Adipocyte (in vitro differentiated cells): ENCODE results near the gene MIER2.
"Not testable (repeated sequence)": the region's sequence is repeated elsewhere in the genome, so short reads cannot be mapped to it uniquely, and the experiment has no call there.

Source experiments
- DNase-seq: peaks from one replicate; pipeline ENCODE4 v3.0.0-alpha.2; 2015; ENCODE audit warnings: low read depth
- H3K27me3 ChIP-seq: replicated peaks from 2 replicates; pipeline ENCODE4 v1.7.0; 2013; ENCODE audit warnings: mild to moderate bottlenecking, low read length, moderate library complexity; ENCODE audit not compliant: control insufficient read depth, insufficient read depth
- H3K36me3 ChIP-seq: 2 replicates; pipeline ENCODE4 v1.7.0; 2013; ENCODE audit warnings: low read length, mild to moderate bottlenecking, moderate library complexity; ENCODE audit not compliant: control insufficient read depth, insufficient read depth, severe bottlenecking
- H3K4me1 ChIP-seq: 2 replicates; pipeline ENCODE4 v1.7.0; 2013; ENCODE audit warnings: mild to moderate bottlenecking, low read length, moderate library complexity; ENCODE audit not compliant: control insufficient read depth, insufficient read depth
- H3K4me3 ChIP-seq: 2 replicates; pipeline ENCODE4 v1.7.0; 2013; ENCODE audit warnings: mild to moderate bottlenecking, low read length, moderate library complexity
- H3K9ac ChIP-seq: 2 replicates; pipeline ENCODE4 v1.7.0; 2013; ENCODE audit warnings: mild to moderate bottlenecking, low read length, moderate library complexity
- H3K9me3 ChIP-seq: 2 replicates; pipeline ENCODE4 v1.7.0; 2013; ENCODE audit warnings: mild to moderate bottlenecking, low read length, moderate library complexity; ENCODE audit not compliant: control insufficient read depth

Gene MIER2

GRCh38 chr19:277131-277530, 67.5 kb downstream of the MIER2 start:
- H3K4me3 ChIP-seq = no peak overlapping the region
- no peaks in the 10 kb centered on the region for H3K36me3 ChIP-seq
- H3K9ac ChIP-seq = no peak overlapping the region
- no peak for DNase-seq
- H3K4me1 ChIP-seq = no peaks in the 10 kb centered on the region
- no peaks in the 10 kb centered on the region for H3K9me3 ChIP-seq
- H3K27me3 ChIP-seq = peaks cover 42% of the 10 kb centered on the region

- Histone ChIP-seq H3K9ac (no peak overlapping the region), H3K27me3 (peaks cover 40% of the 10 kb centered on the region), H3K4me1 (no peaks in the 10 kb centered on the region), H3K36me3 (no peaks in the 10 kb centered on the region), H3K4me3 (no peak overlapping the region), H3K9me3 (no peaks in the 10 kb centered on the region)
- DNase-seq = no peak
These were observed 68.5 kb downstream of the MIER2 start for GRCh38 chr19:275958-276646.

- H3K36me3 ChIP-seq = no peaks in the 10 kb centered on the region
- no peak overlapping the region for H3K4me3 ChIP-seq
- H3K9me3 ChIP-seq = no peaks in the 10 kb centered on the region
- DNase-seq = no peak
- no peak overlapping the region for H3K9ac ChIP-seq
- peaks cover 33% of the 10 kb centered on the region for H3K27me3 ChIP-seq
- H3K4me1 ChIP-seq = no peaks in the 10 kb centered on the region
These were observed 69.6 kb downstream of the MIER2 start for GRCh38 chr19:275000-275399.

- no peak overlapping the region for H3K9ac ChIP-seq
- H3K36me3 ChIP-seq = no peaks in the 10 kb centered on the region
- H3K27me3 ChIP-seq = peaks cover 28% of the 10 kb centered on the region
- no peaks in the 10 kb centered on the region for H3K4me1 ChIP-seq
- H3K4me3 ChIP-seq = no peak overlapping the region
- DNase-seq = no peak
- no peaks in the 10 kb centered on the region for H3K9me3 ChIP-seq
These were observed 71.2 kb downstream of the MIER2 start for GRCh38 chr19:273393-273792.

GRCh38 chr19:271856-272255, 72.7 kb downstream of the MIER2 start:
- no peaks in the 10 kb centered on the region for H3K4me1 ChIP-seq
- DNase-seq = no peak

GRCh38 chr19:270766-271318, 73.8 kb downstream of the MIER2 start:
- not testable (repeated sequence) for H3K9ac ChIP-seq, H3K4me1 ChIP-seq, H3K36me3 ChIP-seq, H3K9me3 ChIP-seq, DNase-seq, H3K4me3 ChIP-seq
- H3K27me3 ChIP-seq = peaks cover 15% of the 10 kb centered on the region

More at GRCh38 chr19:271856-272255, 72.7 kb downstream of the MIER2 start:
- Histone ChIP-seq H3K4me3 (no peak overlapping the region), H3K9me3 (no peaks in the 10 kb centered on the region), H3K9ac (no peak overlapping the region), H3K36me3 (no peaks in the 10 kb centered on the region), H3K27me3 (peaks cover 19% of the 10 kb centered on the region)

- Histone ChIP-seq H3K27me3 (peaks cover 20% of the 10 kb centered on the region), H3K36me3 (no peaks in the 10 kb centered on the region), H3K4me3 (no peak overlapping the region), H3K4me1 (no peaks in the 10 kb centered on the region), H3K9ac (no peak overlapping the region), H3K9me3 (no peaks in the 10 kb centered on the region)
- DNase-seq = no peak
These were observed 75.4 kb downstream of the MIER2 start for GRCh38 chr19:269241-269640.

- H3K9ac ChIP-seq = no peak overlapping the region
- no peak overlapping the region for H3K4me3 ChIP-seq
- H3K36me3 ChIP-seq = no peaks in the 10 kb centered on the region
- H3K27me3 ChIP-seq = peaks cover 29% of the 10 kb centered on the region
- H3K4me1 ChIP-seq = no peaks in the 10 kb centered on the region
- DNase-seq = no peak
- H3K9me3 ChIP-seq = no peaks in the 10 kb centered on the region
These were observed 82.5 kb downstream of the MIER2 start for GRCh38 chr19:262125-262524.

- not testable (repeated sequence) for H3K9me3 ChIP-seq, H3K36me3 ChIP-seq, H3K9ac ChIP-seq, H3K4me1 ChIP-seq, DNase-seq, H3K4me3 ChIP-seq
- peaks cover 15% of the 10 kb centered on the region for H3K27me3 ChIP-seq
These were observed 87.8 kb downstream of the MIER2 start for GRCh38 chr19:256804-257203.
